GM23338 (cell line): Measurements from ENCODE around the gene NUP88. TPM values are rescaled to one million over a fixed set of nuclear protein-coding genes. Genes with fewer than 3 reads are reported as not detected.

Source experiments
- ATAC-seq: fragments of 200-7000 bp; cut with Tn5 transposase; 3 replicates; pipeline ENCODE4 v1.9.1; 2020
- DNase-seq: peaks from one replicate; pipeline ENCODE4 v3.0.0-alpha.2; 2015; ENCODE audit warnings: low spot score
- H2AFZ ChIP-seq: fragments of 200-600 bp; sonication (generic); 2 replicates; pipeline ENCODE4 v1.8.0; 2016; ENCODE audit warnings: antibody characterized with exemption, mild to moderate bottlenecking, moderate library complexity
- H3F3A ChIP-seq: fragments of 200-600 bp; sonication (generic); replicated peaks from 2 replicates; pipeline ENCODE4 v1.8.0; 2017; ENCODE audit warnings: antibody characterized with exemption, mixed run types, low read depth
- H3K27ac ChIP-seq: fragments of 200-600 bp; sonication (generic); 2 replicates; pipeline ENCODE4 v1.6.1; 2016; ENCODE audit warnings: low read depth
- H3K27me3 ChIP-seq: fragments of 200-600 bp; sonication (generic); 2 replicates; pipeline ENCODE4 v1.8.0; 2016; ENCODE audit warnings: mild to moderate bottlenecking, mixed run types, moderate library complexity; ENCODE audit not compliant: insufficient read depth
- H3K36me3 ChIP-seq: fragments of 200-600 bp; sonication (generic); 2 replicates; pipeline ENCODE4 v1.8.0; 2016; ENCODE audit warnings: mild to moderate bottlenecking; ENCODE audit not compliant: insufficient read depth
- H3K4me1 ChIP-seq: fragments of 200-600 bp; sonication (generic); 2 replicates; pipeline ENCODE4 v1.8.0; 2016; ENCODE audit warnings: mild to moderate bottlenecking, moderate library complexity; ENCODE audit not compliant: insufficient read depth
- H3K4me2 ChIP-seq: fragments of 200-600 bp; sonication (generic); 2 replicates; pipeline ENCODE4 v1.7.1; 2017; ENCODE audit warnings: mixed run types
- H3K4me3 ChIP-seq: fragments of 200-600 bp; sonication (generic); 2 replicates; pipeline ENCODE4 v1.6.1; 2016; ENCODE audit warnings: mixed run types
- H3K79me2 ChIP-seq: fragments of 200-600 bp; sonication (generic); replicated peaks from 2 replicates; pipeline ENCODE4 v1.8.0; 2017; ENCODE audit warnings: mild to moderate bottlenecking; ENCODE audit not compliant: insufficient read depth
- H3K9me2 ChIP-seq: fragments of 200-600 bp; sonication (generic); 2 replicates; pipeline ENCODE4 v1.8.0; 2017; ENCODE audit not compliant: insufficient read depth
- H4K20me1 ChIP-seq: fragments of 200-600 bp; sonication (generic); replicated peaks from 2 replicates; pipeline ENCODE4 v1.8.0; 2017; ENCODE audit warnings: mild to moderate bottlenecking; ENCODE audit not compliant: insufficient read depth
- H3K27ac Mint-ChIP-seq: 2 replicates; pipeline ENCODE4 v1.8.0; 2020; ENCODE audit warnings: inconsistent platforms, mild to moderate bottlenecking, moderate library complexity, mixed read lengths
- H3K27me3 Mint-ChIP-seq: 3 replicates; pipeline ENCODE4 v1.8.0; 2022; ENCODE audit warnings: low read depth, mild to moderate bottlenecking, moderate library complexity, mixed read lengths, inconsistent platforms; ENCODE audit not compliant: insufficient read depth, poor library complexity
- H3K36me3 Mint-ChIP-seq: 3 replicates; pipeline ENCODE4 v1.8.0; 2021; ENCODE audit warnings: low read depth, mild to moderate bottlenecking, inconsistent platforms, moderate library complexity, mixed read lengths
- H3K4me1 Mint-ChIP-seq: 3 replicates; pipeline ENCODE4 v1.8.0; 2020; ENCODE audit warnings: mild to moderate bottlenecking, inconsistent platforms, mixed read lengths
- H3K4me3 Mint-ChIP-seq: 3 replicates; pipeline ENCODE4 v1.8.0; 2021; ENCODE audit warnings: moderate library complexity, mild to moderate bottlenecking, inconsistent platforms, mixed read lengths
- H3K9me3 Mint-ChIP-seq: 3 replicates; pipeline ENCODE4 v1.8.0; 2020; ENCODE audit warnings: moderate library complexity, mild to moderate bottlenecking, inconsistent platforms, mixed read lengths
- CREB1 ChIP-seq: fragments of 250-450 bp; sonication (Bioruptor Pico); IDR thresholded peaks from 2 replicates; pipeline ENCODE4 v1.5.0; 2020; ENCODE audit warnings: low read depth, mild to moderate bottlenecking, moderate library complexity
- CTCF ChIP-seq, 2 experiments: fragments of 200-600 bp in 1 of 2; sonication (generic) in 1 of 2; conservative IDR thresholded peaks; 2 replicates each; pipeline versions ENCODE4 v1.5.1 to v1.6.1; 2016 to 2017; ENCODE audit warnings: antibody characterized with exemption in 2 of 2, low read depth in 2 of 2, mild to moderate bottlenecking in 2 of 2, moderate library complexity in 1 of 2
- EZH2 ChIP-seq: fragments of 200-600 bp; sonication (generic); IDR thresholded peaks from one replicate; pipeline ENCODE4 v1.8.0; 2017; ENCODE audit warnings: antibody characterized with exemption, mild to moderate bottlenecking, low read depth; ENCODE audit not compliant: unreplicated experiment
- EZH2phosphoT487 ChIP-seq: fragments of 200-600 bp; sonication (generic); IDR thresholded peaks from one replicate; pipeline ENCODE4 v1.8.1; 2018; ENCODE audit warnings: antibody characterized with exemption; ENCODE audit not compliant: unreplicated experiment
- POLR2AphosphoS5 ChIP-seq: IDR thresholded peaks from 2 replicates; pipeline ENCODE4 v1.6.1; 2016; ENCODE audit warnings: antibody characterized with exemption, low read depth
- ZNF331 ChIP-seq: fragments of 250-450 bp; sonication (Bioruptor Pico); IDR thresholded peaks from 2 replicates; pipeline ENCODE4 v1.5.0; 2020; ENCODE audit warnings: low read depth, mild to moderate bottlenecking, moderate library complexity
- polyA plus RNA-seq: library from polyadenylated mRNA; unstranded; fragments of >200 nt; fragmentation: Nextera tagmentation; extraction: Ambion mirVana; gene quantifications from 2 replicates; pipeline ENCODE4 v1.2.1, GENCODE V29; 2016
- total RNA-seq: library from RNA; depleted of rRNA; stranded (reverse); fragments of >200 nt; shearing (Covaris generic); gene quantifications from 2 replicates; pipeline ENCODE4 v1.2.3, GENCODE V29; 2014

NUP88 gene
- total and polyA plus RNA-seq, 2 experiments from 2014 or later: 110 to 172 TPM

GRCh38 chr17:5443728-5444127 is 24.3 kb upstream of the NUP88 start:
- no peak for TF ChIP-seq ZNF331 (CRISPR knock-in tag)
- DNase-seq: no peak
- no peak for ATAC-seq
- H3K27ac ChIP-seq: no peak overlapping the region
- H4K20me1 ChIP-seq: peaks cover 21% of the 10 kb centered on the region
- H3K79me2 ChIP-seq: peaks cover 10% of the 10 kb centered on the region
- no peaks in the 10 kb centered on the region for H3K9me2 ChIP-seq
- peaks cover 61% of the 10 kb centered on the region for H3K36me3 Mint-ChIP-seq
- peaks cover 35% of the 10 kb centered on the region for H3K36me3 ChIP-seq
- H3K4me2 ChIP-seq: no peak overlapping the region
- H3K27ac Mint-ChIP-seq: no peak overlapping the region
- H3F3A ChIP-seq: peaks cover 19% of the 10 kb centered on the region; the same call in 1 of the 2 replicates
- H2AFZ ChIP-seq: no peak overlapping the region
- no peaks in the 10 kb centered on the region; the same call in 2 of the 3 replicates for H3K9me3 Mint-ChIP-seq
- H3K4me1 ChIP-seq: peaks cover 7% of the 10 kb centered on the region; the same call in 1 of the 2 replicates
- H3K27me3 ChIP-seq: no peaks in the 10 kb centered on the region
- no peak overlapping the region for H3K4me3 Mint-ChIP-seq
- peaks cover 1% of the 10 kb centered on the region for H3K27me3 Mint-ChIP-seq
- peaks cover 9% of the 10 kb centered on the region; the same call in 2 of the 3 replicates for H3K4me1 Mint-ChIP-seq
- H3K4me3 ChIP-seq: no peak overlapping the region

- peaks cover 24% of the 10 kb centered on the region for H3K4me1 Mint-ChIP-seq
- Histone ChIP-seq H4K20me1 (peaks cover 25% of the 10 kb centered on the region), H3K4me3 (peak overlapping the region; percentile 71), H3K36me3 (peaks cover 34% of the 10 kb centered on the region), H3F3A (peaks cover 27% of the 10 kb centered on the region; the same call in 1 of the 2 replicates), H3K9me2 (no peaks in the 10 kb centered on the region), H3K79me2 (peaks cover 41% of the 10 kb centered on the region), H3K4me2 (peak overlapping the region; percentile 77), H2AFZ (0 out of 2 replicates have a peak overlapping the region, but pooled peaks have one; percentile 65), H3K27ac (peak overlapping the region; percentile 80), H3K4me1 (peaks cover 7% of the 10 kb centered on the region; the same call in 1 of the 2 replicates), H3K27me3 (no peaks in the 10 kb centered on the region)
- ATAC-seq (peak; percentile 23), DNase-seq (no peak)
- TF ChIP-seq CTCF (conservative IDR thresholded peaks at IDR 0.05; ENCODE audit: low read depth in 2 of 2) (peak in 1 of 2 experiments; percentile 25; a peak in 2 of 4 replicates), EZH2phosphoT487 (no peak)
- peaks cover 60% of the 10 kb centered on the region for H3K36me3 Mint-ChIP-seq
- H3K27ac Mint-ChIP-seq: peak overlapping the region; percentile 83; the same call in 1 of the 2 replicates
- peaks cover 6% of the 10 kb centered on the region for H3K27me3 Mint-ChIP-seq
- no peaks in the 10 kb centered on the region; the same call in 2 of the 3 replicates for H3K9me3 Mint-ChIP-seq
- H3K4me3 Mint-ChIP-seq: peak overlapping the region; percentile 92
Observed at GRCh38 chr17:5439446-5439764, 19.9 kb upstream of the NUP88 start.

- peaks cover 7% of the 10 kb centered on the region; the same call in 1 of the 2 replicates for H3K4me1 ChIP-seq
- peak; percentile 79 for TF ChIP-seq POLR2AphosphoS5
- TF ChIP-seq CTCF (conservative IDR thresholded peaks at IDR 0.05; ENCODE audit: low read depth in 2 of 2): peak; percentile 81 to 88
- no peak for TF ChIP-seq EZH2
- no peak for TF ChIP-seq EZH2phosphoT487
- TF ChIP-seq CREB1: peak; percentile 55; the same call in 1 of the 2 replicates
- no peaks in the 10 kb centered on the region; the same call in 2 of the 3 replicates for H3K9me3 Mint-ChIP-seq
- peak within 1 kb of the TSS; percentile 80 for H3K4me2 ChIP-seq
- peaks cover 39% of the 10 kb centered on the region for H3K79me2 ChIP-seq
- peaks cover 40% of the 10 kb centered on the region for H3K36me3 ChIP-seq
- H3K36me3 Mint-ChIP-seq: peaks cover 60% of the 10 kb centered on the region
- peak within 1 kb of the TSS; percentile 83 for H3K27ac Mint-ChIP-seq
- H3F3A ChIP-seq: peaks cover 29% of the 10 kb centered on the region; the same call in 1 of the 2 replicates
- H3K4me1 Mint-ChIP-seq: peaks cover 24% of the 10 kb centered on the region
- H3K27ac ChIP-seq: peak within 1 kb of the TSS; percentile 80
- peak within 1 kb of the TSS; percentile 65 for H2AFZ ChIP-seq
- no peaks in the 10 kb centered on the region for H3K27me3 ChIP-seq
- H4K20me1 ChIP-seq: peaks cover 30% of the 10 kb centered on the region
- H3K9me2 ChIP-seq: no peaks in the 10 kb centered on the region
- DNase-seq (peak; percentile 96), ATAC-seq (peak; percentile 88)
- H3K27me3 Mint-ChIP-seq: peaks cover 6% of the 10 kb centered on the region
- peak within 1 kb of the TSS; percentile 92 for H3K4me3 Mint-ChIP-seq
- H3K4me3 ChIP-seq: peak within 1 kb of the TSS; percentile 71
Observed at GRCh38 chr17:5438716-5439445, 19.4 kb upstream of the NUP88 start, which contains the start of gene C1QBP. TSS of gene C1QBP (minus strand) at chr17:5439155. CDS start at chr17:5439073, 82 bp downstream.
